Lung (tissue), 12 donors: ENCODE measurements around the gene TPR. TPM values are rescaled to one million over a fixed set of nuclear protein-coding genes. Genes with fewer than 3 reads are reported as not detected.

Experiments
- ATAC-seq: fragments of 200-7000 bp; cut with Tn5 transposase; one replicate; pipeline ENCODE4 v1.9.1; 2020; ENCODE audit warnings: moderate number of reproducible peaks; ENCODE audit not compliant: insufficient read depth, low FRiP score
- DNase-seq, 3 donors: peaks; one replicate each; pipeline ENCODE4 v3.0.0-alpha.2; 2013 to 2017
- H3K27ac ChIP-seq, 2 donors: one replicate each; pipeline ENCODE4 v1.5.1; 2013; ENCODE audit warnings: mild to moderate bottlenecking in 2 of 2, moderate library complexity in 2 of 2, control low read depth in 1 of 2, inconsistent platforms in 1 of 2, low read depth in 1 of 2, low read length in 1 of 2
- H3K27me3 ChIP-seq, 3 donors: one replicate each; pipeline ENCODE4 v1.5.1; 2013; ENCODE audit warnings: low read length in 2 of 3; ENCODE audit not compliant: control insufficient read depth in 3 of 3, insufficient read depth in 3 of 3
- H3K36me3 ChIP-seq, 4 donors: one replicate each; pipeline ENCODE4 v1.5.1; 2013; ENCODE audit warnings: low read length in 4 of 4, mild to moderate bottlenecking in 1 of 4, moderate library complexity in 1 of 4; ENCODE audit not compliant: control insufficient read depth in 4 of 4, insufficient read depth in 4 of 4
- H3K4me1 ChIP-seq, 5 donors: one replicate each; pipeline ENCODE4 v1.5.1; 2013; ENCODE audit warnings: low read length in 5 of 5, mild to moderate bottlenecking in 2 of 5, moderate library complexity in 1 of 5; ENCODE audit not compliant: control insufficient read depth in 5 of 5, insufficient read depth in 5 of 5
- H3K4me3 ChIP-seq: one replicate; pipeline ENCODE4 v1.5.1; 2013; ENCODE audit warnings: mild to moderate bottlenecking, control low read depth, moderate library complexity
- H3K9ac ChIP-seq, 2 donors: one replicate each; pipeline ENCODE4 v1.5.1; 2013; ENCODE audit warnings: low read length in 2 of 2, control low read depth in 1 of 2; ENCODE audit not compliant: insufficient read depth in 1 of 2
- H3K9me3 ChIP-seq, 4 donors: one replicate each; pipeline ENCODE4 v1.5.1; 2013; ENCODE audit warnings: low read length in 3 of 4, mild to moderate bottlenecking in 1 of 4, moderate library complexity in 1 of 4; ENCODE audit not compliant: control insufficient read depth in 4 of 4, insufficient read depth in 3 of 4
- WGBS, 2 donors: extraction: QIAGEN DNeasy Blood & Tissue Kit; methylation state at CpG; one replicate each; pipeline ENCODE4 v1.1.7; 2013; 5-methylcytosine and 5-hydroxymethylcytosine counted together
- polyA plus RNA-seq, 2 donors: library from polyadenylated mRNA; stranded (reverse); fragments of 200-250 nt; gene quantifications; one replicate each; pipeline ENCODE4 v1.2.1, GENCODE V29; 2013
- total RNA-seq, 2 donors: library from RNA; depleted of rRNA in 1 of 2; stranded (reverse); fragments of >200 nt in 1 of 2; gene quantifications; one replicate each; pipeline ENCODE4 v1.2.1, GENCODE V29; 2014 to 2021
- TF ChIP-seq, protein P1 (sequence below): IDR thresholded peaks from 2 replicates; pipeline ENCODE4 v1.5.1; 2012; ENCODE audit warnings: mild to moderate bottlenecking; ENCODE audit errors: control extremely low read depth, extremely low read depth
- donor health status: control.
- donor health status: control.
- donor health status: Bipolar disorder and iron deficiency.
- donor health status: healthy.
- donor health status: DM: yes; HTN: yes; CAD: no.

Gene TPR
- total and polyA plus RNA-seq, 4 donors, result 19.3 to 128 (median 58.7) TPM

DNA sequence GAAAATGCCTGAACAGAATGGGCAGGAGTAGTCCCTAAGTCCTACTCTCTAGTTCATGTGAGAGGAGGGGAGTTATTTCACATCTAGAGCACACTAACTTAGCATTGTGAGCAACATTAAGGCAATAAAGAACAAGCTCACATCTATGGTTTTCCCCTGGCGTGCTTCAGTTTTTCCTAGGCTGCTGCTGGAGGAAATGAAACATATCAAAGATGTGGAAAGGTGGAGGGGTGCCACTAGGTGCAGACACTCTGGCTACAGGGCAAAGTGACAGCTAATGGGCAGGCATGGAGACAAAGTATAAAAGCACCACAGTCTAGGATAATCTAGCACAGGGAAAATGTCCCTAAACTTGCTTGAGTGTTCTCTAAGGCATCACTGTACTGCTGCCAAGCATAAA, 82.2 kb downstream of the TPR start:
- Histone ChIP-seq H3K27ac (no peak overlapping the region), H3K36me3 (no peaks in the 10 kb centered on the region), H3K4me3 (no peak overlapping the region), H3K9ac (no peak overlapping the region), H3K4me1 (no peaks in the 10 kb centered on the region), H3K27me3 (no peaks in the 10 kb centered on the region), H3K9me3 (no peaks in the 10 kb centered on the region)
- DNase-seq (no peak), ATAC-seq (no peak)
- TF ChIP-seq, protein P1, sequence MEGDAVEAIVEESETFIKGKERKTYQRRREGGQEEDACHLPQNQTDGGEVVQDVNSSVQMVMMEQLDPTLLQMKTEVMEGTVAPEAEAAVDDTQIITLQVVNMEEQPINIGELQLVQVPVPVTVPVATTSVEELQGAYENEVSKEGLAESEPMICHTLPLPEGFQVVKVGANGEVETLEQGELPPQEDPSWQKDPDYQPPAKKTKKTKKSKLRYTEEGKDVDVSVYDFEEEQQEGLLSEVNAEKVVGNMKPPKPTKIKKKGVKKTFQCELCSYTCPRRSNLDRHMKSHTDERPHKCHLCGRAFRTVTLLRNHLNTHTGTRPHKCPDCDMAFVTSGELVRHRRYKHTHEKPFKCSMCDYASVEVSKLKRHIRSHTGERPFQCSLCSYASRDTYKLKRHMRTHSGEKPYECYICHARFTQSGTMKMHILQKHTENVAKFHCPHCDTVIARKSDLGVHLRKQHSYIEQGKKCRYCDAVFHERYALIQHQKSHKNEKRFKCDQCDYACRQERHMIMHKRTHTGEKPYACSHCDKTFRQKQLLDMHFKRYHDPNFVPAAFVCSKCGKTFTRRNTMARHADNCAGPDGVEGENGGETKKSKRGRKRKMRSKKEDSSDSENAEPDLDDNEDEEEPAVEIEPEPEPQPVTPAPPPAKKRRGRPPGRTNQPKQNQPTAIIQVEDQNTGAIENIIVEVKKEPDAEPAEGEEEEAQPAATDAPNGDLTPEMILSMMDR, result no peak
- 77 to 82% methylated on average over 1 of the region's 1 CpG for WGBS, 2 donors

DNA sequence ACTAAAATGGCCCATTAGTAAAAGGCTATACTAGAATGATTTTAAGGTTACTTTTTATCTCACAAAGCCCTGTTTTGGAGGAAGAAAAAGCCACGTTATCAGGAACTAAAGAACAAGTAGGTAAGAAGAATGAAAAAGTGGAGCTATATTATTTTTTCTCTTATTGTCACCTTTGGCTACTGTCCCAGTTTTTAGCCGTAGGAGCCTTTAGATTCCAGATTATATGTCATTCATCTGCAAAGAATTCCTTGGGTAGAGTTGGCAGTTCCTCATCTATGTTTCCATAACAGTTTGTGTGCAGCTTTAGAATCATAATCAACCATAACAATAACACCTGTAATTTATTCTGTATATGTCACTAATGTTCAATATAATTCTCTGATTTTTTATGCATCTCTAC, 83.8 kb downstream of the TPR start:
- Histone ChIP-seq H3K36me3 (no peaks in the 10 kb centered on the region), H3K4me3 (no peak overlapping the region), H3K27me3 (no peaks in the 10 kb centered on the region), H3K9me3 (no peaks in the 10 kb centered on the region), H3K4me1 (no peaks in the 10 kb centered on the region), H3K9ac (no peak overlapping the region), H3K27ac (no peak overlapping the region)
- 60 to 74% methylated on average over 2 of the region's 2 CpGs for WGBS, 2 donors
- DNase-seq, result no peak
- ATAC-seq, result no peak
- TF ChIP-seq, protein P1, result no peak

DNA sequence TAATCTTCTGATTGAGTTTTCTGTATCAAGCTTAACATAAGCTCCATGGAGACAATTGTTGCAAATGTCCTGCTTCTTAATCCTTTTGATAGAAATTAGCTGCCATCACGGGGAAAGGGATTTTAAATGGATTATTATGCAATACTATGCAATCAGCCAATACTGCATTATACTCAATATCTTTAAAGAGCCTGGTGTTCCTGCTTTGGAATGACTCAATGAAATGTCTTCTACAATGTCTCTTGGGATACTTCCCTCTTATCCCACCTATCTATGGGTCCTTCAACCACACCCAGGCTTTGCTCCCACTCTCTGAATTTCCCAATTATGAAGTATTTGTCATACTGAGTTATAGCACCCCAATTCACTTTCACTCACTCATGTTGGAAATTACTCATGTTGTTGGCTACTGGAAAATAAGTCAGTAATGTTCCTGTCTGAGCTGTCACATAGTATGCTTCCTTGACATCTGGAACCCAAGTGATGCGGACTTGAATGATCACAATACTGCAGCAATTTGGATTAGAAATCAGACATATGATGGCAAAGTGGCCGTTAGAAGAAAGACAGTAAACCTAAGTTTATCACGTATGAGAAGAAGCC, 85.0 kb downstream of the TPR start:
- DNase-seq (no peak), ATAC-seq (no peak)
- 91% methylated on average over 4 of the region's 4 CpGs for WGBS, 2 donors
- Histone ChIP-seq H3K9ac (no peak overlapping the region), H3K36me3 (no peaks in the 10 kb centered on the region), H3K27me3 (no peaks in the 10 kb centered on the region), H3K4me3 (no peak overlapping the region), H3K9me3 (no peaks in the 10 kb centered on the region), H3K4me1 (no peaks in the 10 kb centered on the region), H3K27ac (no peak overlapping the region)
- TF ChIP-seq, protein P1, result no peak
